HG03280 (cell line): ENCODE measurements around the gene PAFAH1B1.
"Not testable (repeated sequence)": the region's sequence is repeated elsewhere in the genome, so short reads cannot be mapped to it uniquely, and the experiment has no call there.

Experiments
- ATAC-seq: cut with Tn5 transposase; IDR thresholded peaks from one replicate; pipeline ENCODE4 v1.9.1; 2021; ENCODE audit warnings: mild to moderate bottlenecking, moderate library complexity; ENCODE audit not compliant: unreplicated experiment

PAFAH1B1 gene

GRCh38 chr17:2688351-2689342 lies 95.2 kb downstream of the PAFAH1B1 start:
- no peak for ATAC-seq

GRCh38 chr17:2689411-2690164 lies 96.1 kb downstream of the PAFAH1B1 start:
- ATAC-seq: no peak

GRCh38 chr17:2690165-2691068 lies 97.0 kb downstream of the PAFAH1B1 start:
- ATAC-seq: no peak

- ATAC-seq: no peak
Observed at GRCh38 chr17:2691069-2691871, 97.8 kb downstream of the PAFAH1B1 start.

- no peak for ATAC-seq
Observed at GRCh38 chr17:2691965-2692780, 98.7 kb downstream of the PAFAH1B1 start.

- no peak for ATAC-seq
Observed at GRCh38 chr17:2692781-2693135, 99.3 kb downstream of the PAFAH1B1 start.

GRCh38 chr17:2693561-2694380 lies 100.3 kb downstream of the PAFAH1B1 start:
- no peak for ATAC-seq

- ATAC-seq: no peak
Observed at GRCh38 chr17:2694381-2695242, 101.2 kb downstream of the PAFAH1B1 start.

- no peak for ATAC-seq
Observed at GRCh38 chr17:2695243-2695960, 101.9 kb downstream of the PAFAH1B1 start.

- no peak for ATAC-seq
Observed at GRCh38 chr17:2695961-2696760, 102.7 kb downstream of the PAFAH1B1 start.

- no peak for ATAC-seq
Observed at GRCh38 chr17:2697611-2698162, 104.2 kb downstream of the PAFAH1B1 start.

GRCh38 chr17:2699216-2699805 lies 105.9 kb downstream of the PAFAH1B1 start:
- not testable (repeated sequence) for ATAC-seq

- no peak for ATAC-seq
Observed at GRCh38 chr17:2700030-2700490, 106.6 kb downstream of the PAFAH1B1 start.

- ATAC-seq: no peak
Observed at GRCh38 chr17:2700491-2701141, 107.2 kb downstream of the PAFAH1B1 start.
